Measurements from ENCODE around the gene PRICKLE2.

DNA sequence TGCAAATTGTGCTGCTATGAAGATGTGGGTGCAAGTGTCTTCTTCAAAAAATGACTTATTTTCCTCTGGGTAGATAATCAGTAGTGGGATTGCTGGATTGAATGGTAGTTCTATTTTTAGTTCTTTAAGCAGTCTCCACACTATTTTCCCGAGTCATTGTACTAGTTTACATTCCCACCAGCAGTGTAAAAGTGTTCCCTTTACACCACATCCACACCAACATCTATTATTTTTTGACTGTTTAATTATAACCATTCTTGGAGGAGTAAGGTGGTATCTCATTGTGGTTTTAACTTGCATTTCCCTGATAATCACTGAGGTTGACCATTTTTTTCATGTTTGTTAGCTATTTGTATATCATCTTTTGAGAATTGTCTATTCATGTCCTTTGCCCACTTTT, 182.3 kb downstream of the PRICKLE2 start:
- TF ChIP-seq, protein P1, sequence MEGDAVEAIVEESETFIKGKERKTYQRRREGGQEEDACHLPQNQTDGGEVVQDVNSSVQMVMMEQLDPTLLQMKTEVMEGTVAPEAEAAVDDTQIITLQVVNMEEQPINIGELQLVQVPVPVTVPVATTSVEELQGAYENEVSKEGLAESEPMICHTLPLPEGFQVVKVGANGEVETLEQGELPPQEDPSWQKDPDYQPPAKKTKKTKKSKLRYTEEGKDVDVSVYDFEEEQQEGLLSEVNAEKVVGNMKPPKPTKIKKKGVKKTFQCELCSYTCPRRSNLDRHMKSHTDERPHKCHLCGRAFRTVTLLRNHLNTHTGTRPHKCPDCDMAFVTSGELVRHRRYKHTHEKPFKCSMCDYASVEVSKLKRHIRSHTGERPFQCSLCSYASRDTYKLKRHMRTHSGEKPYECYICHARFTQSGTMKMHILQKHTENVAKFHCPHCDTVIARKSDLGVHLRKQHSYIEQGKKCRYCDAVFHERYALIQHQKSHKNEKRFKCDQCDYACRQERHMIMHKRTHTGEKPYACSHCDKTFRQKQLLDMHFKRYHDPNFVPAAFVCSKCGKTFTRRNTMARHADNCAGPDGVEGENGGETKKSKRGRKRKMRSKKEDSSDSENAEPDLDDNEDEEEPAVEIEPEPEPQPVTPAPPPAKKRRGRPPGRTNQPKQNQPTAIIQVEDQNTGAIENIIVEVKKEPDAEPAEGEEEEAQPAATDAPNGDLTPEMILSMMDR (IDR thresholded peaks at IDR 0.05 in 8 of 11, conservative IDR thresholded peaks at IDR 0.05 in 3 of 11), result no peak
- no peak for TF ChIP-seq POLR2AphosphoS5 (IDR thresholded peaks at IDR 0.05)

Measured in spleen (tissue), 7 donors.